Measurements from ENCODE around the gene DHX35.

The DHX35 gene

DNA sequence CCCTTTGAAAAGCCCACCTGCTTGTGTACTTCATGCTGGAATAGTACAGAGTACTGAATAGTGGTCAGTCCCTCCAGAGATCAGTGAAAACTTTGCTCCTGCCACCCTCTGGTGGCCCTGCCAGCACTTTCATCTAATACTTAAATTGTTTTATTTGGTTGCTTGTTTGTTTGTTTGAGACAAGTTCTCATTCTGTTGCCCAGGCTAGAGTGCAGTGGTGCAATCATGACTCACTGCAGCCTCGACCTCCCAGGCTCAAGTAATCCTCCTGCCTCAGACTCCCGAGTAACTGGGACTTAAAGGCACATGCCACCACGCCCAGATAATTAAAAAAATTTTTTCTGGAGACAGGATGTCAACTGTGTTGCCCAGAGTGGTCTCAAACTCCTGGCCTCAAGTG is 26.9 kb upstream of the DHX35 start:
- peak; percentile 68 for ATAC-seq
- TF ChIP-seq CSDC2 (CRISPR knock-in tag; IDR thresholded peaks at IDR 0.05) (no peak), ZFP30 (CRISPR knock-in tag; IDR thresholded peaks at IDR 0.05) (no peak), GLIS3 (CRISPR knock-in tag; IDR thresholded peaks at IDR 0.05) (no peak), BACH2 (CRISPR knock-in tag; IDR thresholded peaks at IDR 0.05; ENCODE audit: borderline replicate concordance) (no peak), TOX (CRISPR knock-in tag; IDR thresholded peaks at IDR 0.05; ENCODE audit: borderline replicate concordance) (no peak), ZFP3 (CRISPR knock-in tag; IDR thresholded peaks at IDR 0.05) (no peak), ZNF70 (CRISPR knock-in tag; IDR thresholded peaks at IDR 0.05) (no peak), ZNF565 (CRISPR knock-in tag; conservative IDR thresholded peaks at IDR 0.05; ENCODE audit: low read depth) (no peak), SNAI2 (CRISPR knock-in tag; IDR thresholded peaks at IDR 0.05) (no peak), ZNF8 (CRISPR knock-in tag; IDR thresholded peaks at IDR 0.05) (no peak), ISL1 (CRISPR knock-in tag; IDR thresholded peaks at IDR 0.05) (no peak), TCF4 (CRISPR knock-in tag; IDR thresholded peaks at IDR 0.05; ENCODE audit: borderline replicate concordance) (no peak), ZC3H10 (CRISPR knock-in tag; IDR thresholded peaks at IDR 0.05) (no peak), PPARA (CRISPR knock-in tag; IDR thresholded peaks at IDR 0.05; ENCODE audit: borderline replicate concordance) (no peak), ARNTL (CRISPR knock-in tag; IDR thresholded peaks at IDR 0.05; ENCODE audit: borderline replicate concordance, low read depth) (no peak), OSR1 (CRISPR knock-in tag; IDR thresholded peaks at IDR 0.05) (no peak)
- TF ChIP-seq, protein P1, sequence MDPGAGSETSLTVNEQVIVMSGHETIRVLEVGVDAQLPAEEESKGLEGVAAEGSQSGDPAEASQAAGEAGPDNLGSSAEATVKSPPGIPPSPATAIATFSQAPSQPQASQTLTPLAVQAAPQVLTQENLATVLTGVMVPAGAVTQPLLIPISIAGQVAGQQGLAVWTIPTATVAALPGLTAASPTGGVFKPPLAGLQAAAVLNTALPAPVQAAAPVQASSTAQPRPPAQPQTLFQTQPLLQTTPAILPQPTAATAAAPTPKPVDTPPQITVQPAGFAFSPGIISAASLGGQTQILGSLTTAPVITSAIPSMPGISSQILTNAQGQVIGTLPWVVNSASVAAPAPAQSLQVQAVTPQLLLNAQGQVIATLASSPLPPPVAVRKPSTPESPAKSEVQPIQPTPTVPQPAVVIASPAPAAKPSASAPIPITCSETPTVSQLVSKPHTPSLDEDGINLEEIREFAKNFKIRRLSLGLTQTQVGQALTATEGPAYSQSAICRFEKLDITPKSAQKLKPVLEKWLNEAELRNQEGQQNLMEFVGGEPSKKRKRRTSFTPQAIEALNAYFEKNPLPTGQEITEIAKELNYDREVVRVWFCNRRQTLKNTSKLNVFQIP (CRISPR knock-in tag; IDR thresholded peaks at IDR 0.05; ENCODE audit: borderline replicate concordance, low read depth) = no peak
- TF ChIP-seq, protein P2, sequence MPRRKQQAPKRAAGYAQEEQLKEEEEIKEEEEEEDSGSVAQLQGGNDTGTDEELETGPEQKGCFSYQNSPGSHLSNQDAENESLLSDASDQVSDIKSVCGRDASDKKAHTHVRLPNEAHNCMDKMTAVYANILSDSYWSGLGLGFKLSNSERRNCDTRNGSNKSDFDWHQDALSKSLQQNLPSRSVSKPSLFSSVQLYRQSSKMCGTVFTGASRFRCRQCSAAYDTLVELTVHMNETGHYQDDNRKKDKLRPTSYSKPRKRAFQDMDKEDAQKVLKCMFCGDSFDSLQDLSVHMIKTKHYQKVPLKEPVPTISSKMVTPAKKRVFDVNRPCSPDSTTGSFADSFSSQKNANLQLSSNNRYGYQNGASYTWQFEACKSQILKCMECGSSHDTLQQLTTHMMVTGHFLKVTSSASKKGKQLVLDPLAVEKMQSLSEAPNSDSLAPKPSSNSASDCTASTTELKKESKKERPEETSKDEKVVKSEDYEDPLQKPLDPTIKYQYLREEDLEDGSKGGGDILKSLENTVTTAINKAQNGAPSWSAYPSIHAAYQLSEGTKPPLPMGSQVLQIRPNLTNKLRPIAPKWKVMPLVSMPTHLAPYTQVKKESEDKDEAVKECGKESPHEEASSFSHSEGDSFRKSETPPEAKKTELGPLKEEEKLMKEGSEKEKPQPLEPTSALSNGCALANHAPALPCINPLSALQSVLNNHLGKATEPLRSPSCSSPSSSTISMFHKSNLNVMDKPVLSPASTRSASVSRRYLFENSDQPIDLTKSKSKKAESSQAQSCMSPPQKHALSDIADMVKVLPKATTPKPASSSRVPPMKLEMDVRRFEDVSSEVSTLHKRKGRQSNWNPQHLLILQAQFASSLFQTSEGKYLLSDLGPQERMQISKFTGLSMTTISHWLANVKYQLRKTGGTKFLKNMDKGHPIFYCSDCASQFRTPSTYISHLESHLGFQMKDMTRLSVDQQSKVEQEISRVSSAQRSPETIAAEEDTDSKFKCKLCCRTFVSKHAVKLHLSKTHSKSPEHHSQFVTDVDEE (CRISPR knock-in tag; IDR thresholded peaks at IDR 0.05) = no peak
- TF ChIP-seq, protein P3, sequence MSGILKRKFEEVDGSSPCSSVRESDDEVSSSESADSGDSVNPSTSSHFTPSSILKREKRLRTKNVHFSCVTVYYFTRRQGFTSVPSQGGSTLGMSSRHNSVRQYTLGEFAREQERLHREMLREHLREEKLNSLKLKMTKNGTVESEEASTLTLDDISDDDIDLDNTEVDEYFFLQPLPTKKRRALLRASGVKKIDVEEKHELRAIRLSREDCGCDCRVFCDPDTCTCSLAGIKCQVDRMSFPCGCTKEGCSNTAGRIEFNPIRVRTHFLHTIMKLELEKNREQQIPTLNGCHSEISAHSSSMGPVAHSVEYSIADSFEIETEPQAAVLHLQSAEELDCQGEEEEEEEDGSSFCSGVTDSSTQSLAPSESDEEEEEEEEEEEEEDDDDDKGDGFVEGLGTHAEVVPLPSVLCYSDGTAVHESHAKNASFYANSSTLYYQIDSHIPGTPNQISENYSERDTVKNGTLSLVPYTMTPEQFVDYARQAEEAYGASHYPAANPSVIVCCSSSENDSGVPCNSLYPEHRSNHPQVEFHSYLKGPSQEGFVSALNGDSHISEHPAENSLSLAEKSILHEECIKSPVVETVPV (CRISPR knock-in tag; IDR thresholded peaks at IDR 0.05) = no peak
- TF ChIP-seq, protein P4, sequence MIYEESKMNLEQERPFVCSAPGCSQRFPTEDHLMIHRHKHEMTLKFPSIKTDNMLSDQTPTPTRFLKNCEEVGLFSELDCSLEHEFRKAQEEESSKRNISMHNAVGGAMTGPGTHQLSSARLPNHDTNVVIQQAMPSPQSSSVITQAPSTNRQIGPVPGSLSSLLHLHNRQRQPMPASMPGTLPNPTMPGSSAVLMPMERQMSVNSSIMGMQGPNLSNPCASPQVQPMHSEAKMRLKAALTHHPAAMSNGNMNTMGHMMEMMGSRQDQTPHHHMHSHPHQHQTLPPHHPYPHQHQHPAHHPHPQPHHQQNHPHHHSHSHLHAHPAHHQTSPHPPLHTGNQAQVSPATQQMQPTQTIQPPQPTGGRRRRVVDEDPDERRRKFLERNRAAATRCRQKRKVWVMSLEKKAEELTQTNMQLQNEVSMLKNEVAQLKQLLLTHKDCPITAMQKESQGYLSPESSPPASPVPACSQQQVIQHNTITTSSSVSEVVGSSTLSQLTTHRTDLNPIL (CRISPR knock-in tag; IDR thresholded peaks at IDR 0.05; ENCODE audit: low read depth) = no peak

DNA sequence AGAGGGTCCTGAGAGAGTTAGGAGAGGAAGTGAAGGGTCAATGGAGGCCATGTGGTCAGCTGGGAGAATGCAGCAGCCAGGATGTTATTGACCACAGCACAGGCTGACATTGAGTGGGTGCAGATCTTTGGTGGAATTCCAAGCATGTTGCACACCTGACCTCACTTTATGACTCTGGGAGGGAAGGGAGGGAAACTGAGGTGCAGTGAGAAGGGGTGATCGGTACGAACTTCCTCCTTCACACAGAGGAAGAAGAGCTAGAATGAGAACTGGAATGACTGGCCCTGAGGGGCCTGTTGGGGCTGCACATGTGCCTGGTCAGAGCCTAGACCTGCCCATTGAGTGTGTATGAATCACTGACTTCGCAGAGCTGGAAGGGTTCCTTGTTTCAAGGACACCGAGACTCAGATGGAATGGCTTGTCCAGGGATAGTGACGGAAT is 26.2 kb upstream of the DHX35 start:
- TF ChIP-seq ZNF8 (CRISPR knock-in tag; IDR thresholded peaks at IDR 0.05) = no peak
- TF ChIP-seq PPARA (CRISPR knock-in tag; IDR thresholded peaks at IDR 0.05; ENCODE audit: borderline replicate concordance) = no peak
- no peak for TF ChIP-seq ZNF565 (CRISPR knock-in tag; conservative IDR thresholded peaks at IDR 0.05; ENCODE audit: low read depth)
- TF ChIP-seq GLIS3 (CRISPR knock-in tag; IDR thresholded peaks at IDR 0.05) = no peak
- TF ChIP-seq, protein P1 (CRISPR knock-in tag; IDR thresholded peaks at IDR 0.05; ENCODE audit: borderline replicate concordance, low read depth) = no peak
- TF ChIP-seq RARB (CRISPR knock-in tag; IDR thresholded peaks at IDR 0.05) = no peak
- TF ChIP-seq TOX (CRISPR knock-in tag; IDR thresholded peaks at IDR 0.05; ENCODE audit: borderline replicate concordance) = no peak
- no peak for TF ChIP-seq BACH2 (CRISPR knock-in tag; IDR thresholded peaks at IDR 0.05; ENCODE audit: borderline replicate concordance)

DNA sequence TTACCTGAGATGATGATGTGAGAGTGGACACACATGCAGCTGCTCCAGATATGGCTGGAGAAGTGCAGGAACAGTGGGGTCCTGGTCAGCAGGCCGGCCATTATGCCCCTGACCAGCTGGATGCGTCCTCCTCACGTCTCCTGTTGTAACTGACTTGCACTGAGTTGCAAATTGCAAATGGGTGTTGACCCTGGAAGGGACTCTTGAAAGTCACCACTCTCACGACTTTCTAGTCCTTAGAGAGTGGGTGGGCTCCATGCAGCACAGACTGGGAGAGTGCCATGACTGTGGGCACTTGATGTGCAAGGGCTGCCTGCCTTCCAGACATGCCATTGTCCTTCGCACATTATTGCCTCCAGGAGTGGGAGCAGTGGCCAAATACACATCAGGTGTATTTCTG is 25.1 kb upstream of the DHX35 start:
- no peak for ATAC-seq
- TF ChIP-seq ZNF565 (CRISPR knock-in tag; conservative IDR thresholded peaks at IDR 0.05; ENCODE audit: low read depth) (no peak), GLIS3 (CRISPR knock-in tag; IDR thresholded peaks at IDR 0.05) (no peak), ESRRG (CRISPR knock-in tag; IDR thresholded peaks at IDR 0.05) (no peak), TOX (CRISPR knock-in tag; IDR thresholded peaks at IDR 0.05; ENCODE audit: borderline replicate concordance) (no peak), RARB (CRISPR knock-in tag; IDR thresholded peaks at IDR 0.05) (no peak), ISL1 (CRISPR knock-in tag; IDR thresholded peaks at IDR 0.05) (no peak), BACH2 (CRISPR knock-in tag; IDR thresholded peaks at IDR 0.05; ENCODE audit: borderline replicate concordance) (no peak), SNAI2 (CRISPR knock-in tag; IDR thresholded peaks at IDR 0.05) (no peak), OSR1 (CRISPR knock-in tag; IDR thresholded peaks at IDR 0.05) (no peak), ZC3H10 (CRISPR knock-in tag; IDR thresholded peaks at IDR 0.05) (no peak)
- TF ChIP-seq, protein P5, sequence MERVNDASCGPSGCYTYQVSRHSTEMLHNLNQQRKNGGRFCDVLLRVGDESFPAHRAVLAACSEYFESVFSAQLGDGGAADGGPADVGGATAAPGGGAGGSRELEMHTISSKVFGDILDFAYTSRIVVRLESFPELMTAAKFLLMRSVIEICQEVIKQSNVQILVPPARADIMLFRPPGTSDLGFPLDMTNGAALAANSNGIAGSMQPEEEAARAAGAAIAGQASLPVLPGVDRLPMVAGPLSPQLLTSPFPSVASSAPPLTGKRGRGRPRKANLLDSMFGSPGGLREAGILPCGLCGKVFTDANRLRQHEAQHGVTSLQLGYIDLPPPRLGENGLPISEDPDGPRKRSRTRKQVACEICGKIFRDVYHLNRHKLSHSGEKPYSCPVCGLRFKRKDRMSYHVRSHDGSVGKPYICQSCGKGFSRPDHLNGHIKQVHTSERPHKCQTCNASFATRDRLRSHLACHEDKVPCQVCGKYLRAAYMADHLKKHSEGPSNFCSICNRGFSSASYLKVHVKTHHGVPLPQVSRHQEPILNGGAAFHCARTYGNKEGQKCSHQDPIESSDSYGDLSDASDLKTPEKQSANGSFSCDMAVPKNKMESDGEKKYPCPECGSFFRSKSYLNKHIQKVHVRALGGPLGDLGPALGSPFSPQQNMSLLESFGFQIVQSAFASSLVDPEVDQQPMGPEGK (CRISPR knock-in tag; IDR thresholded peaks at IDR 0.05; ENCODE audit: borderline replicate concordance) = no peak
- TF ChIP-seq, protein P4 (CRISPR knock-in tag; IDR thresholded peaks at IDR 0.05; ENCODE audit: low read depth) = no peak
- TF ChIP-seq, protein P1 (CRISPR knock-in tag; IDR thresholded peaks at IDR 0.05; ENCODE audit: borderline replicate concordance, low read depth) = no peak

More for the DNA sequence above, 26.2 kb upstream of the DHX35 start:
- no peak for ATAC-seq
